DND-41 (cell line): ENCODE data around the gene KNCN.

Experiments used
- ATAC-seq: fragments of 200-7000 bp; cut with Tn5 transposase; 3 replicates; pipeline ENCODE4 v1.9.1; 2021; ENCODE audit warnings: low read depth; ENCODE audit not compliant: insufficient read depth
- DNase-seq: peaks from one replicate; pipeline ENCODE4 v3.0.0-alpha.2; 2020
- H2AFZ ChIP-seq: 2 replicates; pipeline ENCODE4 v1.6.0; 2012; ENCODE audit warnings: low read depth, low read length
- H3K27ac ChIP-seq: 2 replicates; pipeline ENCODE4 v1.5.1; 2012; ENCODE audit warnings: low read length, inconsistent platforms
- H3K27me3 ChIP-seq: fragments of 200-600 bp; sonication (generic); 2 replicates; pipeline ENCODE4 v1.6.0; 2012; ENCODE audit warnings: low read length, mild to moderate bottlenecking, inconsistent platforms; ENCODE audit not compliant: insufficient read depth, poor library complexity
- H3K36me3 ChIP-seq: 2 replicates; pipeline ENCODE4 v1.5.1; 2012; ENCODE audit warnings: low read length, inconsistent platforms; ENCODE audit not compliant: insufficient read depth
- H3K4me1 ChIP-seq: 2 replicates; pipeline ENCODE4 v1.5.1; 2012; ENCODE audit warnings: mild to moderate bottlenecking, low read length; ENCODE audit not compliant: insufficient read depth
- H3K4me2 ChIP-seq: 2 replicates; pipeline ENCODE4 v1.6.0; 2012; ENCODE audit warnings: mild to moderate bottlenecking, moderate library complexity, low read length, inconsistent platforms; ENCODE audit not compliant: insufficient read depth
- H3K4me3 ChIP-seq, 2 experiments: fragments of 200-600 bp in 1 of 2; shearing (Covaris generic) in 1 of 2; 2 replicates each; pipeline ENCODE4 v1.5.1; 2012 to 2016; ENCODE audit warnings: inconsistent platforms in 2 of 2, low read length in 2 of 2, mild to moderate bottlenecking in 2 of 2, low read depth in 1 of 2, moderate library complexity in 1 of 2
- H3K79me2 ChIP-seq: 2 replicates; pipeline ENCODE4 v1.6.0; 2012; ENCODE audit warnings: low read length, inconsistent platforms; ENCODE audit not compliant: insufficient read depth
- H3K9ac ChIP-seq: 2 replicates; pipeline ENCODE4 v1.6.0; 2012; ENCODE audit warnings: low read depth, mild to moderate bottlenecking, inconsistent platforms, low read length, moderate library complexity
- H3K9me3 ChIP-seq: 2 replicates; pipeline ENCODE4 v1.5.1; 2012; ENCODE audit warnings: low read length, moderate library complexity, mild to moderate bottlenecking, inconsistent platforms; ENCODE audit not compliant: insufficient read depth, severe bottlenecking
- H4K20me1 ChIP-seq: 2 replicates; pipeline ENCODE4 v1.6.0; 2012; ENCODE audit warnings: low read length; ENCODE audit not compliant: insufficient read depth
- CTCF ChIP-seq: IDR thresholded peaks from 2 replicates; pipeline ENCODE4 v1.5.1; 2012; ENCODE audit warnings: borderline replicate concordance, low read length, moderate library complexity, mild to moderate bottlenecking; ENCODE audit not compliant: poor library complexity, severe bottlenecking; ENCODE audit errors: extremely low read depth
- EZH2 ChIP-seq: IDR thresholded peaks from 3 replicates; pipeline ENCODE4 v1.6.1; 2012; ENCODE audit warnings: borderline replicate concordance, low read depth, mild to moderate bottlenecking, moderate library complexity, low read length, inconsistent platforms; ENCODE audit not compliant: severe bottlenecking

The KNCN gene

GRCh38 chr1:46525253-46525983, 26.0 kb downstream of the KNCN start:
- Histone ChIP-seq H3K27ac (no peak overlapping the region), H3K4me2 (no peak overlapping the region), H3K4me3 (no peak overlapping the region), H3K9ac (no peak overlapping the region), H2AFZ (no peak overlapping the region), H4K20me1 (peaks cover 3% of the 10 kb centered on the region; the same call in 1 of the 2 replicates), H3K79me2 (no peaks in the 10 kb centered on the region), H3K27me3 (peaks cover 41% of the 10 kb centered on the region), H3K4me1 (no peaks in the 10 kb centered on the region), H3K9me3 (no peaks in the 10 kb centered on the region), H3K36me3 (no peaks in the 10 kb centered on the region)
- DNase-seq (no peak), ATAC-seq (no peak)
- TF ChIP-seq CTCF, result no peak
- TF ChIP-seq EZH2, result no peak

- H3K4me1 ChIP-seq, result no peaks in the 10 kb centered on the region
- H3K27me3 ChIP-seq, result peaks cover 39% of the 10 kb centered on the region
- H3K27ac ChIP-seq, result no peak overlapping the region
Measured at GRCh38 chr1:46524843-46525242, 26.6 kb downstream of the KNCN start.

GRCh38 chr1:46523496-46524353, 27.7 kb downstream of the KNCN start:
- no peak overlapping the region for H3K9ac ChIP-seq
- TF ChIP-seq EZH2 (no peak), CTCF (no peak)
- DNase-seq, result no peak

More at GRCh38 chr1:46524843-46525242, 26.6 kb downstream of the KNCN start:
- H2AFZ ChIP-seq, result no peak overlapping the region
- H3K79me2 ChIP-seq, result no peaks in the 10 kb centered on the region
- no peak for DNase-seq
- H3K9ac ChIP-seq, result no peak overlapping the region
- no peak overlapping the region for H3K4me3 ChIP-seq
- H4K20me1 ChIP-seq, result no peaks in the 10 kb centered on the region; the same call in 1 of the 2 replicates
- H3K9me3 ChIP-seq, result no peaks in the 10 kb centered on the region
- ATAC-seq, result no peak
- no peak overlapping the region for H3K4me2 ChIP-seq
- no peaks in the 10 kb centered on the region for H3K36me3 ChIP-seq
- TF ChIP-seq CTCF (no peak), EZH2 (no peak)

More at GRCh38 chr1:46523496-46524353, 27.7 kb downstream of the KNCN start:
- Histone ChIP-seq H3K4me2 (no peak overlapping the region), H3K4me3 (no peak overlapping the region), H3K27me3 (peaks cover 35% of the 10 kb centered on the region), H2AFZ (no peak overlapping the region), H3K9me3 (no peaks in the 10 kb centered on the region), H4K20me1 (no peaks in the 10 kb centered on the region; the same call in 1 of the 2 replicates), H3K36me3 (no peaks in the 10 kb centered on the region), H3K4me1 (no peaks in the 10 kb centered on the region), H3K27ac (no peak overlapping the region), H3K79me2 (no peaks in the 10 kb centered on the region)
- ATAC-seq, result no peak
